ENCODE results near the gene CASKIN2.

Gene CASKIN2

GRCh38 chr17:75514299-75514918 is 928 bp downstream of the CASKIN2 start:
- peak overlapping the region; percentile 68 for H3K9ac ChIP-seq (ENCODE audit: low read length)
- no peaks in the 10 kb centered on the region for H3K27me3 ChIP-seq (ENCODE audit: control insufficient read depth, insufficient read depth, low read length)
- peaks cover 3% of the 10 kb centered on the region for H3K4me1 ChIP-seq (ENCODE audit: control insufficient read depth, low read depth, low read length)
- no peak overlapping the region for H3K27ac ChIP-seq (ENCODE audit: low read length)
- H3K9me3 ChIP-seq (ENCODE audit: control insufficient read depth, low read depth, low read length), result no peaks in the 10 kb centered on the region
- H3K36me3 ChIP-seq (ENCODE audit: control insufficient read depth, low read depth, low read length), result peaks cover 4% of the 10 kb centered on the region
- peak overlapping the region; percentile 87 for H3K4me3 ChIP-seq (ENCODE audit: low read length)

- H3K4me1 ChIP-seq (ENCODE audit: control insufficient read depth, low read depth, low read length), result peaks cover 3% of the 10 kb centered on the region
- no peak overlapping the region for H3K27ac ChIP-seq (ENCODE audit: low read length)
- H3K27me3 ChIP-seq (ENCODE audit: control insufficient read depth, insufficient read depth, low read length), result no peaks in the 10 kb centered on the region
- H3K36me3 ChIP-seq (ENCODE audit: control insufficient read depth, low read depth, low read length), result peaks cover 4% of the 10 kb centered on the region
- H3K9me3 ChIP-seq (ENCODE audit: control insufficient read depth, low read depth, low read length), result no peaks in the 10 kb centered on the region
- no peak overlapping the region for H3K4me3 ChIP-seq (ENCODE audit: low read length)
- H3K9ac ChIP-seq (ENCODE audit: low read length), result no peak overlapping the region
These were observed 1.7 kb downstream of the CASKIN2 start for GRCh38 chr17:75513641-75514000.

GRCh38 chr17:75512926-75513640 is 2.3 kb downstream of the CASKIN2 start:
- H3K36me3 ChIP-seq (ENCODE audit: control insufficient read depth, low read depth, low read length), result peaks cover 4% of the 10 kb centered on the region
- H3K9ac ChIP-seq (ENCODE audit: low read length), result no peak overlapping the region

GRCh38 chr17:75511610-75512575 is 3.4 kb downstream of the CASKIN2 start:
- no peak overlapping the region for H3K4me3 ChIP-seq (ENCODE audit: low read length)
- no peak overlapping the region for H3K27ac ChIP-seq (ENCODE audit: low read length)
- no peaks in the 10 kb centered on the region for H3K9me3 ChIP-seq (ENCODE audit: control insufficient read depth, low read depth, low read length)
- no peaks in the 10 kb centered on the region for H3K27me3 ChIP-seq (ENCODE audit: control insufficient read depth, insufficient read depth, low read length)
- H3K36me3 ChIP-seq (ENCODE audit: control insufficient read depth, low read depth, low read length), result peaks cover 4% of the 10 kb centered on the region
- H3K4me1 ChIP-seq (ENCODE audit: control insufficient read depth, low read depth, low read length), result no peaks in the 10 kb centered on the region
- H3K9ac ChIP-seq (ENCODE audit: low read length), result no peak overlapping the region

More at GRCh38 chr17:75512926-75513640, 2.3 kb downstream of the CASKIN2 start:
- Histone ChIP-seq H3K9me3 (ENCODE audit: control insufficient read depth, low read depth, low read length) (no peaks in the 10 kb centered on the region), H3K27ac (ENCODE audit: low read length) (no peak overlapping the region), H3K4me1 (ENCODE audit: control insufficient read depth, low read depth, low read length) (peaks cover 3% of the 10 kb centered on the region), H3K4me3 (ENCODE audit: low read length) (no peak overlapping the region), H3K27me3 (ENCODE audit: control insufficient read depth, insufficient read depth, low read length) (no peaks in the 10 kb centered on the region)

GRCh38 chr17:75511270-75511609 is 4.1 kb downstream of the CASKIN2 start:
- Histone ChIP-seq H3K36me3 (ENCODE audit: control insufficient read depth, low read depth, low read length) (peaks cover 4% of the 10 kb centered on the region), H3K27me3 (ENCODE audit: control insufficient read depth, insufficient read depth, low read length) (no peaks in the 10 kb centered on the region), H3K4me3 (ENCODE audit: low read length) (no peak overlapping the region), H3K9me3 (ENCODE audit: control insufficient read depth, low read depth, low read length) (no peaks in the 10 kb centered on the region), H3K9ac (ENCODE audit: low read length) (no peak overlapping the region), H3K4me1 (ENCODE audit: control insufficient read depth, low read depth, low read length) (no peaks in the 10 kb centered on the region), H3K27ac (ENCODE audit: low read length) (no peak overlapping the region)

- H3K36me3 ChIP-seq (ENCODE audit: control insufficient read depth, low read depth, low read length), result peaks cover 9% of the 10 kb centered on the region
- H3K9ac ChIP-seq (ENCODE audit: low read length), result no peak overlapping the region
- H3K9me3 ChIP-seq (ENCODE audit: control insufficient read depth, low read depth, low read length), result no peaks in the 10 kb centered on the region
- no peaks in the 10 kb centered on the region for H3K4me1 ChIP-seq (ENCODE audit: control insufficient read depth, low read depth, low read length)
- H3K27ac ChIP-seq (ENCODE audit: low read length), result no peak overlapping the region
- no peak overlapping the region for H3K4me3 ChIP-seq (ENCODE audit: low read length)
- H3K27me3 ChIP-seq (ENCODE audit: control insufficient read depth, insufficient read depth, low read length), result no peaks in the 10 kb centered on the region
These were observed 5.6 kb downstream of the CASKIN2 start for GRCh38 chr17:75509528-75510258.

GRCh38 chr17:75508931-75509361 is 6.4 kb downstream of the CASKIN2 start:
- no peaks in the 10 kb centered on the region for H3K27me3 ChIP-seq (ENCODE audit: control insufficient read depth, insufficient read depth, low read length)
- no peak overlapping the region for H3K4me3 ChIP-seq (ENCODE audit: low read length)
- H3K9ac ChIP-seq (ENCODE audit: low read length), result no peak overlapping the region
- no peaks in the 10 kb centered on the region for H3K9me3 ChIP-seq (ENCODE audit: control insufficient read depth, low read depth, low read length)
- H3K4me1 ChIP-seq (ENCODE audit: control insufficient read depth, low read depth, low read length), result no peaks in the 10 kb centered on the region
- no peak overlapping the region for H3K27ac ChIP-seq (ENCODE audit: low read length)
- peaks cover 9% of the 10 kb centered on the region for H3K36me3 ChIP-seq (ENCODE audit: control insufficient read depth, low read depth, low read length)

GRCh38 chr17:75507733-75508719 is 7.3 kb downstream of the CASKIN2 start:
- Histone ChIP-seq H3K4me3 (ENCODE audit: low read length) (no peak overlapping the region), H3K9me3 (ENCODE audit: control insufficient read depth, low read depth, low read length) (no peaks in the 10 kb centered on the region), H3K4me1 (ENCODE audit: control insufficient read depth, low read depth, low read length) (no peaks in the 10 kb centered on the region), H3K27ac (ENCODE audit: low read length) (no peak overlapping the region), H3K9ac (ENCODE audit: low read length) (no peak overlapping the region), H3K36me3 (ENCODE audit: control insufficient read depth, low read depth, low read length) (peaks cover 9% of the 10 kb centered on the region), H3K27me3 (ENCODE audit: control insufficient read depth, insufficient read depth, low read length) (no peaks in the 10 kb centered on the region)

GRCh38 chr17:75506888-75507287 is 8.4 kb downstream of the CASKIN2 start:
- H3K27ac ChIP-seq (ENCODE audit: low read length), result no peak overlapping the region
- no peak overlapping the region for H3K4me3 ChIP-seq (ENCODE audit: low read length)
- H3K36me3 ChIP-seq (ENCODE audit: control insufficient read depth, low read depth, low read length), result peaks cover 9% of the 10 kb centered on the region
- H3K9ac ChIP-seq (ENCODE audit: low read length), result no peak overlapping the region
- no peaks in the 10 kb centered on the region for H3K4me1 ChIP-seq (ENCODE audit: control insufficient read depth, low read depth, low read length)
- no peaks in the 10 kb centered on the region for H3K9me3 ChIP-seq (ENCODE audit: control insufficient read depth, low read depth, low read length)
- H3K27me3 ChIP-seq (ENCODE audit: control insufficient read depth, insufficient read depth, low read length), result no peaks in the 10 kb centered on the region

- Histone ChIP-seq H3K27me3 (ENCODE audit: control insufficient read depth, insufficient read depth, low read length) (no peaks in the 10 kb centered on the region), H3K36me3 (ENCODE audit: control insufficient read depth, low read depth, low read length) (peaks cover 9% of the 10 kb centered on the region), H3K9ac (ENCODE audit: low read length) (no peak overlapping the region), H3K27ac (ENCODE audit: low read length) (no peak overlapping the region), H3K4me1 (ENCODE audit: control insufficient read depth, low read depth, low read length) (no peaks in the 10 kb centered on the region), H3K4me3 (ENCODE audit: low read length) (no peak overlapping the region), H3K9me3 (ENCODE audit: control insufficient read depth, low read depth, low read length) (no peaks in the 10 kb centered on the region)
These were observed 9.2 kb downstream of the CASKIN2 start for GRCh38 chr17:75506134-75506533.
